IMR-90 (cell line): Measurements from ENCODE around the gene NF2. TPM values are rescaled to one million over a fixed set of nuclear protein-coding genes. Genes with fewer than 3 reads are reported as not detected.

Source experiments
- ATAC-seq: fragments of 200-7000 bp; cut with Tn5 transposase; 2 replicates; pipeline ENCODE4 v1.9.1; 2020; ENCODE audit warnings: low read depth, mild to moderate bottlenecking, moderate library complexity
- BruUV-seq: library from RNA; stranded (reverse); fragments of 400-500 nt; replicated peaks from 2 replicates; lab custom pipeline; 2021; lab: Mats Ljungman, UMichigan
- CTCF ChIA-PET: fragments of 300-600 bp; formaldehyde crosslinking; extraction: SDS; loops from one replicate; lab custom pipeline; 2021; ENCODE audit warnings: antibody characterized with exemption; lab: Yijun Ruan, JAX
- POLR2A ChIA-PET: fragments of 300-600 bp; sonication (Branson Sonifier 250); formaldehyde crosslinking; loops from one replicate; lab custom pipeline; 2022; ENCODE audit warnings: antibody characterized with exemption; ENCODE audit not compliant: unreplicated experiment; lab: Charles Lee
- DNase-seq: peaks from one replicate; pipeline ENCODE4 v3.0.0; 2013
- H2AFZ ChIP-seq: replicated peaks from 2 replicates; pipeline ENCODE3; 2013; ENCODE audit warnings: low read length, mild to moderate bottlenecking; ENCODE audit not compliant: poor library complexity
- H2AK5ac ChIP-seq: 2 replicates; pipeline ENCODE4 v1.6.1; 2013; ENCODE audit warnings: low read depth, low read length, inconsistent platforms
- H2AK9ac ChIP-seq: replicated peaks from 2 replicates; pipeline ENCODE3; 2013; ENCODE audit warnings: mild to moderate bottlenecking, low read depth, low read length, moderate library complexity; ENCODE audit not compliant: poor library complexity
- H2BK120ac ChIP-seq: 2 replicates; pipeline ENCODE4 v1.6.1; 2013; ENCODE audit warnings: low read depth, low read length, inconsistent platforms
- H2BK15ac ChIP-seq: 3 replicates; pipeline ENCODE4 v1.6.1; 2013; ENCODE audit warnings: low read depth, low read length, inconsistent platforms
- H2BK20ac ChIP-seq: 2 replicates; pipeline ENCODE4 v1.6.1; 2013; ENCODE audit warnings: low read depth, mild to moderate bottlenecking, inconsistent platforms, low read length, moderate library complexity
- H2BK5ac ChIP-seq: 2 replicates; pipeline ENCODE4 v1.6.1; 2013; ENCODE audit warnings: mild to moderate bottlenecking, low read depth, low read length, inconsistent platforms; ENCODE audit not compliant: poor library complexity, severe bottlenecking
- H3K14ac ChIP-seq: replicated peaks from 2 replicates; pipeline ENCODE4 v1.6.1; 2013; ENCODE audit warnings: low read depth, low read length, inconsistent platforms
- H3K18ac ChIP-seq: 2 replicates; pipeline ENCODE4 v1.6.1; 2013; ENCODE audit warnings: low read depth, low read length, control low read depth
- H3K23ac ChIP-seq: 2 replicates; pipeline ENCODE4 v1.6.1; 2013; ENCODE audit warnings: low read depth, low read length, inconsistent platforms
- H3K27ac ChIP-seq: 2 replicates; pipeline ENCODE4 v1.5.1; 2013; ENCODE audit warnings: mild to moderate bottlenecking, control low read depth, low read length; ENCODE audit not compliant: insufficient read depth
- H3K27me3 ChIP-seq: 2 replicates; pipeline ENCODE4 v1.6.1; 2013; ENCODE audit warnings: low read length; ENCODE audit not compliant: control insufficient read depth, insufficient read depth
- H3K36me3 ChIP-seq: 2 replicates; pipeline ENCODE4 v1.6.1; 2013; ENCODE audit warnings: low read length, mixed read lengths; ENCODE audit not compliant: control insufficient read depth, insufficient read depth
- H3K4ac ChIP-seq: 2 replicates; pipeline ENCODE4 v1.6.1; 2013; ENCODE audit warnings: low read depth, low read length, inconsistent platforms
- H3K4me1 ChIP-seq: 2 replicates; pipeline ENCODE4 v1.6.1; 2013; ENCODE audit warnings: low read length, mixed read lengths; ENCODE audit not compliant: control insufficient read depth, insufficient read depth
- H3K4me2 ChIP-seq: 2 replicates; pipeline ENCODE4 v1.6.1; 2013; ENCODE audit warnings: low read depth, mild to moderate bottlenecking, control low read depth, low read length, moderate library complexity
- H3K4me3 ChIP-seq: 2 replicates; pipeline ENCODE4 v1.5.1; 2013; ENCODE audit warnings: low read depth, mild to moderate bottlenecking, control low read depth, low read length, moderate library complexity; ENCODE audit not compliant: insufficient read depth
- H3K56ac ChIP-seq: 2 replicates; pipeline ENCODE4 v1.6.1; 2013; ENCODE audit warnings: low read length, inconsistent platforms; ENCODE audit not compliant: insufficient read depth; ENCODE audit errors: extremely low read depth
- H3K79me1 ChIP-seq, 2 experiments: 2 replicates each; pipeline ENCODE4 v1.6.1; 2013; ENCODE audit warnings: low read length in 2 of 2, inconsistent platforms in 1 of 2, low read depth in 1 of 2
- H3K9ac ChIP-seq: 2 replicates; pipeline ENCODE4 v1.6.1; 2013; ENCODE audit warnings: low read depth, low read length, control low read depth
- H3K9me1 ChIP-seq: 2 replicates; pipeline ENCODE4 v1.6.1; 2013; ENCODE audit warnings: low read length, inconsistent platforms; ENCODE audit not compliant: insufficient read depth
- H3K9me3 ChIP-seq: 2 replicates; pipeline ENCODE4 v1.6.1; 2013; ENCODE audit warnings: low read length; ENCODE audit not compliant: control insufficient read depth, insufficient read depth
- H4K20me1 ChIP-seq: 2 replicates; pipeline ENCODE4 v1.6.1; 2013; ENCODE audit warnings: low read length, inconsistent platforms; ENCODE audit not compliant: insufficient read depth
- H4K5ac ChIP-seq: 2 replicates; pipeline ENCODE4 v1.6.1; 2013; ENCODE audit warnings: mild to moderate bottlenecking, low read depth, low read length, control low read depth
- H4K8ac ChIP-seq, 2 experiments: 2 replicates each; pipeline ENCODE4 v1.6.1; 2013; ENCODE audit warnings: low read depth in 2 of 2, low read length in 2 of 2, control low read depth in 1 of 2, inconsistent platforms in 1 of 2
- H4K91ac ChIP-seq: 2 replicates; pipeline ENCODE4 v1.6.1; 2013; ENCODE audit warnings: low read depth, low read length, inconsistent platforms; ENCODE audit not compliant: insufficient read depth
- MXI1 ChIP-seq: IDR thresholded peaks from 2 replicates; pipeline ENCODE4 v1.6.1; 2012; ENCODE audit warnings: low read depth, mild to moderate bottlenecking, low read length, moderate library complexity, borderline replicate concordance
- RCOR1 ChIP-seq: IDR thresholded peaks from 2 replicates; pipeline ENCODE4 v1.6.1; 2012; ENCODE audit warnings: mild to moderate bottlenecking, low read length, improper control_type of control experiment; ENCODE audit not compliant: insufficient replicate concordance
- WGBS, 2 experiments: methylation state at CpG; one replicate each; pipeline versions ENCODE4 v1.1.5 to v1.1.7; 2013; ENCODE audit warnings: missing lambda C conversion rate in 2 of 2; ENCODE audit not compliant: insufficient read length in 1 of 2; ENCODE audit errors: extremely low coverage in 2 of 2; 5-methylcytosine and 5-hydroxymethylcytosine counted together
- dilution Hi-C: fragments of 300-500 bp; cut with HindIII; formaldehyde crosslinking; loops from one replicate; pipeline ENCODE4 v1.14.3; 2018; ENCODE audit warnings: low sequenced_read_pairs; ENCODE audit not compliant: unreplicated experiment
- in situ Hi-C: fragments of 300-500 bp; cut with MboI; formaldehyde crosslinking; loops from 3 replicates; pipeline ENCODE4 v1.14.3; 2019; ENCODE audit warnings: low sequenced_read_pairs, inconsistent platforms, mixed read lengths
- intact Hi-C: fragments of 100-400 bp; cut with micrococcal nuclease; formaldehyde crosslinking; loops from 2 replicates; pipeline ENCODE4 v1.10.0; 2022
- polyA plus RNA-seq, 3 experiments: library from polyadenylated mRNA; depleted of rRNA; stranded (reverse); fragments of >200 nt; gene quantifications; 2 replicates each; pipeline ENCODE4 v1.2.3, GENCODE V29; 2012; ENCODE audit warnings: low replicate concordance in 1 of 3
- total RNA-seq: library from RNA; depleted of rRNA; stranded (reverse); fragments of >200 nt; gene quantifications from 2 replicates; pipeline ENCODE4 v1.2.3, GENCODE V29; 2012
- TF ChIP-seq, protein P1 (sequence below): conservative IDR thresholded peaks from 2 replicates; pipeline ENCODE4 v1.5.1; 2012; ENCODE audit warnings: mild to moderate bottlenecking, low read depth, low read length, improper control_type of control experiment

NF2 gene
- total and polyA plus RNA-seq, 2 of the 4 experiments (the other 2 are of a cell fraction), result 59.0 to 151 TPM

DNA sequence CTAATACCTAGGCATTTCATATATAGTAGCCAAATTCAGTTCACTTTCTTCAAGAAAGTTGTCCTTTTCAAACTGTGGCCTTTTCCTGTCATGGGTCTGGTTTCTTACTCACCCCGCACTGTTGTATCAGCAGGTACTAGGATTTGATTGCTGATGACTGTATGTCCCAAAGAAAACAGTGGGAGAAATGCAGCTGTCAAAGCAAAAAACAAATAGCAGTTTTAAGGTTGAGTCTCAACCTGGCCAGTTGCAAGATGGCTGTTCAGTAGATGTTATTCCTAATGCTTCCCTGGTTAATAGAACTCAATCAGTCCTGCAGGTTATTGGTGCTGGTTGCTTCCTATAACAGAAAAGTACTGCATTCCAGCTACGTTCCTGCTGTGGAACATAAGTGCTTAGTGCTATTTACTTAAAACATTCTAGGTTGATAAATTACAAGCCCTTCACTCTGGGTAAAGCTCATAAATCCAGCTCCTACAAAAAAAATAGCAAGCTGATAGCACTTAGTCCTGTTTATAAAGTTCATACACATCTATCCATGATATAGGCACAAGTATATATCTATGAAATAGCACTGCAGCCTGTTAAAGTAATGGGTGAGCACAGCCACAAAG is 26.6 kb downstream of the NF2 start:
- no TSS peak for BruUV-seq
- CTCF ChIA-PET, result no interaction called here
- 0 out of 2 replicates have a peak overlapping the region, but pooled peaks have one; percentile 6 for H2AK5ac ChIP-seq
- 0 out of 2 replicates have a peak overlapping the region, but pooled peaks have one; percentile 46 for H3K14ac ChIP-seq
- in situ Hi-C loops (loop anchor here (10.0 kb wide), 2 partner anchors 375 to 455 kb away; partner anchors contain the start of gene HORMAD2), intact Hi-C loops (loop anchor here (5.0 kb wide), 2 partner anchors 38 to 78 kb away; partner anchors contain the start of gene THOC5), dilution Hi-C loops (no loop called here)
- WGBS, 2 experiments, result 100% methylated on average over 1 of the region's 2 CpGs; no CpG with 5 or more reads in 1 of the 2 experiments
- no peaks in the 10 kb centered on the region for H3K27me3 ChIP-seq
- peaks cover 30% of the 10 kb centered on the region; the same call in 1 of the 2 replicates for H4K20me1 ChIP-seq
- no peak overlapping the region for H3K4me3 ChIP-seq
- peak overlapping the region; percentile 36; the same call in 1 of the 2 replicates for H3K23ac ChIP-seq
- peaks cover 60 to 91% of the 10 kb centered on the region in 2 experiments for H3K79me1 ChIP-seq
- no peak overlapping the region for H2BK5ac ChIP-seq
- no peak overlapping the region for H2BK120ac ChIP-seq
- no peak overlapping the region for H3K4me2 ChIP-seq
- no peak overlapping the region for H3K18ac ChIP-seq
- no peak overlapping the region for H2AFZ ChIP-seq
- 0 out of 4 replicates have a peak overlapping the region, but pooled peaks of 1 of the 2 experiments have one; percentile 20 for H4K8ac ChIP-seq
- H2BK20ac ChIP-seq, result no peak overlapping the region
- H4K5ac ChIP-seq, result no peak overlapping the region
- peaks cover 3% of the 10 kb centered on the region; the same call in 1 of the 2 replicates for H3K36me3 ChIP-seq
- POLR2A ChIA-PET, result no interaction called here
- no peak overlapping the region for H4K91ac ChIP-seq
- TF ChIP-seq MXI1, result no peak
- TF ChIP-seq RCOR1, result no peak
- TF ChIP-seq, protein P1, sequence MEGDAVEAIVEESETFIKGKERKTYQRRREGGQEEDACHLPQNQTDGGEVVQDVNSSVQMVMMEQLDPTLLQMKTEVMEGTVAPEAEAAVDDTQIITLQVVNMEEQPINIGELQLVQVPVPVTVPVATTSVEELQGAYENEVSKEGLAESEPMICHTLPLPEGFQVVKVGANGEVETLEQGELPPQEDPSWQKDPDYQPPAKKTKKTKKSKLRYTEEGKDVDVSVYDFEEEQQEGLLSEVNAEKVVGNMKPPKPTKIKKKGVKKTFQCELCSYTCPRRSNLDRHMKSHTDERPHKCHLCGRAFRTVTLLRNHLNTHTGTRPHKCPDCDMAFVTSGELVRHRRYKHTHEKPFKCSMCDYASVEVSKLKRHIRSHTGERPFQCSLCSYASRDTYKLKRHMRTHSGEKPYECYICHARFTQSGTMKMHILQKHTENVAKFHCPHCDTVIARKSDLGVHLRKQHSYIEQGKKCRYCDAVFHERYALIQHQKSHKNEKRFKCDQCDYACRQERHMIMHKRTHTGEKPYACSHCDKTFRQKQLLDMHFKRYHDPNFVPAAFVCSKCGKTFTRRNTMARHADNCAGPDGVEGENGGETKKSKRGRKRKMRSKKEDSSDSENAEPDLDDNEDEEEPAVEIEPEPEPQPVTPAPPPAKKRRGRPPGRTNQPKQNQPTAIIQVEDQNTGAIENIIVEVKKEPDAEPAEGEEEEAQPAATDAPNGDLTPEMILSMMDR, result no peak
- ATAC-seq, result no peak
- H3K56ac ChIP-seq, result no peak overlapping the region
- no peak overlapping the region for H3K27ac ChIP-seq
- H3K9me1 ChIP-seq, result peaks cover 31% of the 10 kb centered on the region
- no peak overlapping the region for H3K4ac ChIP-seq
- H3K9me3 ChIP-seq, result no peaks in the 10 kb centered on the region
- no peak for DNase-seq
- H2AK9ac ChIP-seq, result no peak overlapping the region
- H3K9ac ChIP-seq, result no peak overlapping the region
- peaks cover 22% of the 10 kb centered on the region for H3K4me1 ChIP-seq
- H2BK15ac ChIP-seq, result no peak overlapping the region
